ENCODE data around the gene TRIM59. TPM values are rescaled to one million over a fixed set of nuclear protein-coding genes. Genes with fewer than 3 reads are reported as not detected.

TRIM59 gene
- total and polyA plus RNA-seq, 9 of the 15 experiments (the other 6 are each of a cell fraction or from before 2014, with no cell fraction given): 16.8 to 101 (median 34.8) TPM

DNA sequence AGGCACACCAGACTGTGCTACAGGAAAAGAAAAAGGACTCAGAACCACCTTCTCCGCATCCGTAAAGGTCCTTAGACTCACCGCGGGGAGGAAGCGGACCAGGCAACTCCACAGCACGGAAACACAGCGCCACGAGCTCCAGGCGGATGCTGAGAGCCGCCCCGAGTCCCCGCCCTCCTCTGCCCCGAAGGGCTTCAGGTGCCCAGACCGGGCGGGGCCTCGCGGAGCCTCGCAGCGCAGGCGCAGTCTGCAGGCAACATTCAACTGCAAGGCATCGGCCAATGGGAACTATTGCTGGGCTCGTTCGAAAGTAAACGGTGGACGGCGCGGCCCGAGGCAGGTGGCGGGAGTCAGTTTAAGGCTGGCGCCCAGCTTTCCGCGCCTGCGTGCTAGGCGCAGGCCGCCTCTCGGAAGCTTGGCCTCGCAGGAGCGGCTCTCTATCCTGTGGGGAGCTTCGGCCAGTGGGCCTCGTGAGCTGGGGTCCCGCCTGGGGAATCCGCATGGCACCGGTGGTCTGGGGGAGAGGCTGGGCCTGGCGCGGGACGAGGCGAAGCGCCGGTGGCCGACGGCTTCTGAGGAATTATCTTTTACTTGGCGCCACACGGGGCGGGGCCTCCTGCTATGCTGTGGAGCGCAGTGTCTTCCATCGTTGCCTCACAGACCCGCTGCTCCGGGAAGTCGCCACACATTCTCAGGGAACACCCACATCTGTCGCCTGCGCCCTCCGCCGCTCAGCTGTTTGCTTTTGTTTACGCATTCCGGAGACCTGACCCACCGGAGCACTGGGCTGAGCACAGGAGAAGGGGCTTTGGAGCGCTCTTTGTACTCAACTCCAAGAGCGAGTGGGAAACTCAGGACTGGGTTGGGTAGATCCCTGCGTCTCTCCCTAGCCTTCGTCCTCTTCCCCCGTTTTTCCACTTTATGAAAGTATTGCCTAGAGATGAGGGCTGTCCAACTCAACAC lies at the start of gene TRIM59 (continued):
- TF ChIP-seq, protein P1, sequence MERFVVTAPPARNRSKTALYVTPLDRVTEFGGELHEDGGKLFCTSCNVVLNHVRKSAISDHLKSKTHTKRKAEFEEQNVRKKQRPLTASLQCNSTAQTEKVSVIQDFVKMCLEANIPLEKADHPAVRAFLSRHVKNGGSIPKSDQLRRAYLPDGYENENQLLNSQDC (CRISPR knock-in tag; IDR thresholded peaks at IDR 0.05): no peak
- TF ChIP-seq GTF2A2 (tag; IDR thresholded peaks at IDR 0.05) (no peak), NFXL1 (CRISPR knock-in tag; IDR thresholded peaks at IDR 0.05) (no peak), MTF1 (CRISPR knock-in tag; IDR thresholded peaks at IDR 0.05; ENCODE audit: borderline replicate concordance) (no peak), EWSR1 (IDR thresholded peaks at IDR 0.05; ENCODE audit: borderline replicate concordance, low read depth, partially characterized antibody) (no peak), ZNF699 (CRISPR knock-in tag; IDR thresholded peaks at IDR 0.05; ENCODE audit: insufficient replicate concordance) (no peak), GTF2F1 (IDR thresholded peaks at IDR 0.05; ENCODE audit: low read depth, low read length) (peak; percentile 56; the same call in 1 of the 2 replicates), ZNF398 (CRISPR knock-in tag; IDR thresholded peaks at IDR 0.05) (no peak), MEIS2 (IDR thresholded peaks at IDR 0.05; ENCODE audit: partially characterized antibody) (peak; percentile 65), NR2F6 (CRISPR knock-in tag; IDR thresholded peaks at IDR 0.05) (no peak), RAD21 (CRISPR knock-in tag; conservative IDR thresholded peaks at IDR 0.05 in 1 of 2, IDR thresholded peaks at IDR 0.05 in 1 of 2) (no peak), CEBPZ (IDR thresholded peaks at IDR 0.05; ENCODE audit: borderline replicate concordance, low read depth, low read length) (no peak), HNRNPK (IDR thresholded peaks at IDR 0.05; ENCODE audit: low read depth, low read length, poor library complexity, severe bottlenecking) (no peak), STAT5B (CRISPR knock-in tag; IDR thresholded peaks at IDR 0.05) (no peak), ZNF766 (CRISPR knock-in tag; conservative IDR thresholded peaks at IDR 0.05) (peak; percentile 88), SMAD4 (CRISPR knock-in tag; conservative IDR thresholded peaks at IDR 0.05) (peak; percentile 71)
